ENCODE results near the gene TSC22D1. TPM values are rescaled to one million over a fixed set of nuclear protein-coding genes. Genes with fewer than 3 reads are reported as not detected.

The TSC22D1 gene
- total and polyA plus RNA-seq, 4 donors, result 21.0 to 43.5 (median 37.0) TPM

DNA sequence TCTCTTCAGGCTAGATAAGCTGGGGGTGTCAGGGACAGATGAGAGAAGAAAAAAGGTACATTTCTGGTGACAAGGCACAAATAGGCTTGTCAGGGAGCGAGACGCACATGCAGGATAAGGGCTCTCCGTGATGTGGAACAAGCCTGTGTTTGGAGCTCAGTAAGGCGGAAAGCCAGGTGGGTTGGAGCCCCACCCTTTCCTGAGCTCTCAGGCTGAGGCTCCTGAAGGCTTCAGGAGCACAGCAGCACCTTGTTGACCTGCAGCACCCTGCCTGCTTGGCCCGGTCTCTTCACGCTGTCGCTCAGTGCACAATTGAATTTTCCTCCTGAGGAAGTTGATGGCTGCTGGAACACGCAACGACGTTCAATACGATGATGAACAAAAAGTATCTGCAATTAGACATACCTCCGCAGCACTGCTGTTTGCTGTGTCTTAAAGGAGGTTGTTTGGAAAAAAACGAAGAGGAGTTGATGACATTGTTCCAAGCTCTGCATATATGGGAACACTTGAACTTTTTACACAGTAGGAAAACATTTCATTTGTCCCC is 173.2 kb downstream of the TSC22D1 start:
- H3K36me3 ChIP-seq (ENCODE audit: control insufficient read depth in 4 of 4, insufficient read depth in 3 of 4, low read depth in 1 of 4, low read length in 3 of 4), result no peaks in the 10 kb centered on the region
- H3K9ac ChIP-seq (ENCODE audit: low read depth in 1 of 2, low read length in 2 of 2), result no peak overlapping the region
- H3K27ac ChIP-seq (ENCODE audit: low read depth in 1 of 2, low read length in 2 of 2), result peak overlapping the region; percentile 89 to 92
- DNase-seq (ENCODE audit: low spot score), result no peak
- no peak overlapping the region for H3K4me3 ChIP-seq (ENCODE audit: low read depth in 1 of 3, low read length in 3 of 3)
- WGBS, result 86% methylated on average over 13 of the region's 13 CpGs
- no peaks in the 10 kb centered on the region for H3K9me3 ChIP-seq (ENCODE audit: control insufficient read depth in 4 of 4, low read length in 3 of 4)
- peaks cover 4 to 42% (median 28%) of the 10 kb centered on the region in 4 donors for H3K4me1 ChIP-seq (ENCODE audit: control insufficient read depth in 4 of 4, insufficient read depth in 4 of 4, low read length in 3 of 4)
- no peak for TF ChIP-seq GABPA (IDR thresholded peaks at IDR 0.05 in 1 of 2, conservative IDR thresholded peaks at IDR 0.05 in 1 of 2)
- TF ChIP-seq YY1 (IDR thresholded peaks at IDR 0.05), result no peak
- no peak for TF ChIP-seq RXRA (IDR thresholded peaks at IDR 0.05)
- no peak for TF ChIP-seq NR2F2 (IDR thresholded peaks at IDR 0.05)
- no peak for TF ChIP-seq RAD21 (IDR thresholded peaks at IDR 0.05)
- no peak for TF ChIP-seq TAF1 (conservative IDR thresholded peaks at IDR 0.05)
- TF ChIP-seq, protein P1, sequence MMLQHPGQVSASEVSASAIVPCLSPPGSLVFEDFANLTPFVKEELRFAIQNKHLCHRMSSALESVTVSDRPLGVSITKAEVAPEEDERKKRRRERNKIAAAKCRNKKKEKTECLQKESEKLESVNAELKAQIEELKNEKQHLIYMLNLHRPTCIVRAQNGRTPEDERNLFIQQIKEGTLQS (IDR thresholded peaks at IDR 0.05), result no peak
- no peak for TF ChIP-seq FOXA2 (IDR thresholded peaks at IDR 0.05)
- TF ChIP-seq, protein P2, sequence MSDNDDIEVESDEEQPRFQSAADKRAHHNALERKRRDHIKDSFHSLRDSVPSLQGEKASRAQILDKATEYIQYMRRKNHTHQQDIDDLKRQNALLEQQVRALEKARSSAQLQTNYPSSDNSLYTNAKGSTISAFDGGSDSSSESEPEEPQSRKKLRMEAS (IDR thresholded peaks at IDR 0.05), result no peak
- TF ChIP-seq SP1 (IDR thresholded peaks at IDR 0.05), result no peak
- no peak for TF ChIP-seq REST (IDR thresholded peaks at IDR 0.05)
- no peak for TF ChIP-seq HNF4G (IDR thresholded peaks at IDR 0.05)
- no peak for TF ChIP-seq JUND (IDR thresholded peaks at IDR 0.05)
- no peak for TF ChIP-seq HNF4A (conservative IDR thresholded peaks at IDR 0.05)
- no peak for TF ChIP-seq EGR1 (IDR thresholded peaks at IDR 0.05; ENCODE audit: low read depth in 2 of 2)
- TF ChIP-seq FOXA1 (IDR thresholded peaks at IDR 0.05), result no peak
- TF ChIP-seq ZBTB33 (IDR thresholded peaks at IDR 0.05), result no peak
- no peaks in the 10 kb centered on the region for H3K27me3 ChIP-seq (ENCODE audit: control insufficient read depth in 4 of 4, insufficient read depth in 4 of 4, low read length in 3 of 4)

DNA sequence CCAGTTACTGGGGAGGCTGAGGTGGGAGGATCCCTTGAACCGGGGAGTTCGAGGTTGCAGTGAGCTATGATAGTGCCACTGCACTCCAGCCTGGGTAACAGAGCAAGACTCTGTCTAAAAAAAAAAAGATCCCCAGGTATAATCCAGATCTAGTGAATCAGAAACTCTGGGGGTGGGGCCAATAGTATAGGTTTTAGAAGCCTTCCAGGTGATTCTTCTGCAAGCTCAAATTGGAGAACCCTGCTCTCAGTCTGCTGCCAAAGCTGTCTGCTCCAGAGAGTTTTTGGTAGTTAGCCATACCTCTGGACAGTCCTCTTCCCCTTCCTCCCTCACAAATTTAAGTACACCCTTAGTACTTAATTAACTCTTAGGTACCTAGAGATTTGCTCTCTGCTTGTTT is 174.6 kb downstream of the TSC22D1 start:
- no peaks in the 10 kb centered on the region for H3K36me3 ChIP-seq (ENCODE audit: control insufficient read depth in 4 of 4, insufficient read depth in 3 of 4, low read depth in 1 of 4, low read length in 3 of 4)
- DNase-seq (ENCODE audit: low spot score), result no peak
- no peak overlapping the region for H3K4me3 ChIP-seq (ENCODE audit: low read depth in 1 of 3, low read length in 3 of 3)
- H3K27me3 ChIP-seq (ENCODE audit: control insufficient read depth in 4 of 4, insufficient read depth in 4 of 4, low read length in 3 of 4), result no peaks in the 10 kb centered on the region
- no peak overlapping the region for H3K9ac ChIP-seq (ENCODE audit: low read depth in 1 of 2, low read length in 2 of 2)
- WGBS, result 60% methylated on average over 2 of the region's 2 CpGs
- H3K4me1 ChIP-seq (ENCODE audit: control insufficient read depth in 4 of 4, insufficient read depth in 4 of 4, low read length in 3 of 4), result peaks cover 7 to 52% (median 33%) of the 10 kb centered on the region in 4 donors
- H3K27ac ChIP-seq (ENCODE audit: low read depth in 1 of 2, low read length in 2 of 2), result no peak overlapping the region
- no peaks in the 10 kb centered on the region for H3K9me3 ChIP-seq (ENCODE audit: control insufficient read depth in 4 of 4, low read length in 3 of 4)
- TF ChIP-seq, protein P1 (IDR thresholded peaks at IDR 0.05), result no peak
- TF ChIP-seq RXRA (IDR thresholded peaks at IDR 0.05) (no peak), CTCF (IDR thresholded peaks at IDR 0.05; ENCODE audit: low read depth, low read length, missing input control) (no peak), FOXA2 (IDR thresholded peaks at IDR 0.05) (no peak), REST (IDR thresholded peaks at IDR 0.05) (no peak), EGR1 (IDR thresholded peaks at IDR 0.05; ENCODE audit: low read depth in 2 of 2) (no peak), HNF4A (conservative IDR thresholded peaks at IDR 0.05) (no peak), ZBTB33 (IDR thresholded peaks at IDR 0.05) (no peak), FOXA1 (IDR thresholded peaks at IDR 0.05) (no peak)
